Measurements from ENCODE around the gene CD82. TPM values are rescaled to one million over a fixed set of nuclear protein-coding genes. Genes with fewer than 3 reads are reported as not detected.

The CD82 gene
- total RNA-seq, 4 donors from 2014 or later, result 77.6 to 155 (median 118) TPM

- Histone ChIP-seq H3K4me3 (peak overlapping the region; percentile 60), H3K36me3 (no peaks in the 10 kb centered on the region), H3K4me1 (peaks cover 87% of the 10 kb centered on the region), H3K27me3 (no peaks in the 10 kb centered on the region), H3K9me3 (no peaks in the 10 kb centered on the region), H3K27ac (peak overlapping the region; percentile 99)
- 32% methylated on average over 14 of the region's 17 CpGs for WGBS
- no peak for DNase-seq (ENCODE audit: low spot score in 2 of 2)
- TF ChIP-seq CTCF (IDR thresholded peaks at IDR 0.05), result no peak
- TF ChIP-seq POLR2AphosphoS5 (IDR thresholded peaks at IDR 0.05), result peak in 1 of 3 donors; percentile 2
These were observed 788 bp downstream of the CD82 start for GRCh38 chr11:44565953-44566949.

GRCh38 chr11:44566952-44567875 is 1.8 kb downstream of the CD82 start:
- H3K9me3 ChIP-seq, result no peaks in the 10 kb centered on the region
- 62% methylated on average over 11 of the region's 11 CpGs for WGBS

GRCh38 chr11:44567876-44568256 is 2.4 kb downstream of the CD82 start:
- 78% methylated on average over 4 of the region's 4 CpGs for WGBS
- Histone ChIP-seq H3K36me3 (no peaks in the 10 kb centered on the region), H3K27me3 (no peaks in the 10 kb centered on the region), H3K4me1 (peaks cover 90% of the 10 kb centered on the region), H3K9me3 (no peaks in the 10 kb centered on the region), H3K4me3 (peak overlapping the region; percentile 60), H3K27ac (no peak overlapping the region)
- no peak for DNase-seq (ENCODE audit: low spot score in 2 of 2)
- no peak for TF ChIP-seq POLR2A (IDR thresholded peaks at IDR 0.05)
- no peak for TF ChIP-seq CTCF (IDR thresholded peaks at IDR 0.05)

More at GRCh38 chr11:44566952-44567875, 1.8 kb downstream of the CD82 start:
- TF ChIP-seq POLR2A (IDR thresholded peaks at IDR 0.05) (no peak), CTCF (IDR thresholded peaks at IDR 0.05) (no peak), EP300 (IDR thresholded peaks at IDR 0.05) (no peak), POLR2AphosphoS5 (IDR thresholded peaks at IDR 0.05) (no peak)
- Histone ChIP-seq H3K27ac (no peak overlapping the region), H3K4me1 (peaks cover 90% of the 10 kb centered on the region), H3K4me3 (peak overlapping the region; percentile 60), H3K36me3 (no peaks in the 10 kb centered on the region), H3K27me3 (no peaks in the 10 kb centered on the region)
- no peak for DNase-seq (ENCODE audit: low spot score in 2 of 2)

DNA sequence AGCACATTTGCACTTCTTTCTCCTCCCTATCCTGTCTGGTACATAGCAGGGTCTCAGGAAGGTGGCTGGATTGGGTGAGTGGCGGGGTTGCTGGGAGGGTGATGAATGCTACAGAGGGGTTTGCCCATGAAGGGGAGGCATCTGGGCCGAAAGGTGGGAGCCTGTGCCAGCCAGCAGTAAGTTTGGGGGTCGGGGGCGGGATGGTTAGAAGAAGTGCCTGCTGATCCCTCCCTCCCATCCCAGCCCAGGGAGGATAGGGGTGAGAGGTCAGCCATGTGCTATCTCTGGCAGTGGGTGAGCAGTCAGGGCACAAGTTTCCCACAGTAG is 2.8 kb downstream of the CD82 start:
- no peaks in the 10 kb centered on the region for H3K36me3 ChIP-seq
- DNase-seq (ENCODE audit: low spot score in 2 of 2), result no peak
- H3K4me3 ChIP-seq, result peak overlapping the region; percentile 60
- H3K27ac ChIP-seq, result peak overlapping the region; percentile 61
- no peaks in the 10 kb centered on the region for H3K9me3 ChIP-seq
- peaks cover 89% of the 10 kb centered on the region for H3K4me1 ChIP-seq
- no peaks in the 10 kb centered on the region for H3K27me3 ChIP-seq
- TF ChIP-seq CTCF (IDR thresholded peaks at IDR 0.05) (no peak), POLR2A (IDR thresholded peaks at IDR 0.05) (no peak), EP300 (IDR thresholded peaks at IDR 0.05) (no peak), POLR2AphosphoS5 (IDR thresholded peaks at IDR 0.05) (no peak)
- WGBS, result 79% methylated on average over 4 of the region's 4 CpGs
